Posterior vena cava (tissue), 2 donors: Measurements from ENCODE around the gene RREB1. TPM values are rescaled to one million over a fixed set of nuclear protein-coding genes. Genes with fewer than 3 reads are reported as not detected.
"Not testable (repeated sequence)": the region's sequence is repeated elsewhere in the genome, so short reads cannot be mapped to it uniquely, and the experiment has no call there.

Experiments
- DNase-seq: peaks from one replicate; pipeline ENCODE4 v3.0.0-alpha.2; 2020; ENCODE audit warnings: low spot score
- intact Hi-C, 2 donors: fragments of 100-400 bp; cut with DNase I; formaldehyde crosslinking; loops; one replicate each; pipeline versions ENCODE4 v1.14.1 to v1.14.2; 2022 to 2023
- total RNA-seq, 2 donors: library from RNA; stranded (reverse); fragmentation: NEBNext Ultra II Directional; extraction: Animal tissue kit (Norgen Biotek cat#: 25700); gene quantifications; one replicate each; pipeline ENCODE4 v1.2.1, GENCODE V29; 2021
- donor health status: DM: yes; HTN: yes; CAD: no.
- donor health status: DM: yes; HTN: yes; CAD: no.

Gene RREB1
- total RNA-seq, 2 donors from 2014 or later: 28.8 to 31.8 TPM

GRCh38 chr6:7262746-7263518 lies 155.2 kb downstream of the RREB1 start:
- DNase-seq: peak; percentile 56
- intact Hi-C loops: no loop called here

GRCh38 chr6:7263519-7263805 lies 155.7 kb downstream of the RREB1 start:
- intact Hi-C loops: not testable (repeated sequence)
- peak; percentile 49 for DNase-seq

- peak; percentile 62 for DNase-seq
- intact Hi-C loops: no loop called here
Measured at GRCh38 chr6:7264041-7264440, 156.3 kb downstream of the RREB1 start.

DNA sequence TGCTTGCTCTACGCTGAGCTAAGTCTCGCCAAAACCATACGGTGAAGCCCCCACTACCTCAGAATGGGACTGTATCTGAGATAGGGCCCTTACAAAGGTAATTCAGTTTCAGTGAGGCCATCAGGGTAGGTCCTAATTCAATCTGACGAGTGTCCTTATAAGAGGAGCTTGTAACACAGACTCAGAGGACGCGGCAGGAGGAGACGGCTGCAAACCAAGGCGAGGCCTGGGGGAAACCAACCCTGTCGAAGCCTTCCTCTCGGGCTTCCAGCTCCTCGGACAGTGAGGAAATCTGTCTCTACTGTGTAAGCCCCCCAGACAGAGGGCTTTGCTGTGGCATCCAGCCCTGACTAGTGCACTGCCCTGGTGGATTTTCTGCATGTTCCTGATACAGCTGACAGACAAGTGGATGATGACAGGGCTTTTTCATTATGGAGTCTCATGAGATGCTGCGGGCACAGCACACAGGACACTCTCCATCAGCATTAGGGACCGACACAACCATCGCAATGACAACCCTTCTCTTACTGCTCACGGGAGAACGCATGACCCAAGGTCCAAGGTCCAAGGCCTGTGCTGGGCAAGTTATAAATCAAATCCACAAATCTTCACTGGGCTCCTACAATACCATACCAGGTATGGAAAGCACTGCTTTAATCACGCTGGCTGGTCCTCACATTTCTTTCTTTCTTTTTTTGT lies 157.1 kb downstream of the RREB1 start:
- intact Hi-C loops: no loop called here
- DNase-seq: peak; percentile 28

GRCh38 chr6:7265385-7265726 lies 157.6 kb downstream of the RREB1 start:
- DNase-seq: peak; percentile 50
- intact Hi-C loops: not testable (repeated sequence)

- DNase-seq: no peak
- intact Hi-C loops: no loop called here
Measured at GRCh38 chr6:7267071-7267465, 159.3 kb downstream of the RREB1 start.

GRCh38 chr6:7267466-7268091 lies 159.8 kb downstream of the RREB1 start:
- peak; percentile 90 for DNase-seq
- intact Hi-C loops: no loop called here

GRCh38 chr6:7268362-7268761 lies 160.6 kb downstream of the RREB1 start:
- DNase-seq: no peak
- intact Hi-C loops: no loop called here

DNA sequence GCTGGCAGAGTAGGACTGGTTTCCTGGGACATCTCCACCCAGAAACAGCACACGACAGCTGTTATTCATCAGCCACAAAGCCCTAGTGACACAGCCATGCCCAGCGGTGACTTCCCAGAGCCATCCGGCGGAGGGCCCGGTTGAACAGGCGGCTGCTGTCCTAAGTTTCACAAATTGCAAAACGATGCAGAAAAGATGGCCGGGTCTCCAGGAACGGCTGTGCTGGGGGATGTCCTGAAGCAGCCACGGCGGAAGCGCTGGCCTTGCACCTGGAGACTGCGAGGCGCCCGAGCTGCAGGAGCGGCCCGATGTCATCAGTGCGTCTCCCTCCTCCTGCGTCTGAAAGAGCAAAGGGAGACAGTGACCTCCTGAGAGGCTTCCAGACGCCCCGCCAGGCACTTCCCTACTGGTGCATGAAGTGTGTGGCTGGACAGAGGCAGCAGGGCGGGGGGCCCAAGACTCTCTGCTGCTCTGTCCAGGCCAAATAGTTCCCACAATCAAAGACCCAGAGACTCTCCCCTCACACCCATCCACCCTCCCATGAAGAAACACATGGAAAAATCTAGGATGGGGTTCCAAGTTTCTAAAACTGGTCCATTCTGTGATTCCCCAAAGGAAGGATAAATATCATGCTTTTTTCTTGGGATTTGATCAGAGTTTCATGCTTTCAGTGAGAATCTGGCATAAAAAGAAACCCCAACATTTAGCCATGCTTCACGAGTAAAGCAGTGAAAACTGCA lies 161.2 kb downstream of the RREB1 start:
- no peak for DNase-seq
- intact Hi-C loops: no loop called here

- intact Hi-C loops: loop anchor here in 1 of 2 donors (10.0 kb wide), 1 partner anchor 345 kb away; no protein-coding TSS in a partner anchor
- no peak for DNase-seq
Measured at GRCh38 chr6:7269816-7270215, 162.1 kb downstream of the RREB1 start.

DNA sequence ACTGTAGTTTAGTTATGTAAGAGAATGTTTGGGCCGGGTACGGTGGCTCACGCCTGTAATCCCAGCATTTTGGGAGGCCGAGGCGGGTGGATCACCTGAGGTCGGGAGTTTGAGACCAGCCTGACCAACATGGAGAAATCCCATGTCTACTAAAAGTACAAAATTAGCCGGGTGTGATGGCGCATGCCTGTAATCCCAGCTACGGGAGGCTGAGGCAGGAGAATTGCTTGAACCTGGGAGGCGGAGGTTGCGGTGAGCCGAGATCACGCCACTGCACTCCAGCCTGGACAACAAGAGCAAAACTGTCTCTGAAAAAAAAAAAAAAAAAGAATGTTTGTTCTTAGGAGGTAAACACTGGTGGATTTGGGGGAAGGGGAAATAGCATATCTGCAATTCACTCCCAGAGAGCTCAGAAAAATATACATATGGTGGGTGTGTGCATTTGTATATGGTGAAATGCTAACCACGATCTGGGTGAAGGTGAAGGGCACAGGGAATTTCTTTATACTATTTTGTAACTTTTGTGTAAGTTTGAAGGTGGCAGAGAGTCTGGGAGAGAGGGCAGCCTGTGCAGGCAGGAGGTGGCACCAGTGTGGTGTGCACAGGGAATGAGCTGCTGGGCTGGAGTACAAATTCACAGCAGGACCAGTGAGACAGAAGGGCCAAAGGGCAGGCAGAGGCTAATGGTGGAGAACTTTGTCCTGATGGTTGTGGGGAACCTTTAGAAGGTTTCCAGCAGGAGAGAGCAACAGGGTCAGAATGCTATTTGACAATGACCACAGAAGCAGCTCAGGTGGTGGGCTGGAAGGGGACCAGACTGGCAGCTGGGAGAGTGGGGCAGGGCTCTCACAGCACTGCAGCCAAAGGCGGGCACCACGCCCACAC lies 162.8 kb downstream of the RREB1 start:
- DNase-seq: no peak
- intact Hi-C loops: loop anchor here in 1 of 2 donors (10.0 kb wide), 1 partner anchor 344 kb away; no protein-coding TSS in a partner anchor

DNA sequence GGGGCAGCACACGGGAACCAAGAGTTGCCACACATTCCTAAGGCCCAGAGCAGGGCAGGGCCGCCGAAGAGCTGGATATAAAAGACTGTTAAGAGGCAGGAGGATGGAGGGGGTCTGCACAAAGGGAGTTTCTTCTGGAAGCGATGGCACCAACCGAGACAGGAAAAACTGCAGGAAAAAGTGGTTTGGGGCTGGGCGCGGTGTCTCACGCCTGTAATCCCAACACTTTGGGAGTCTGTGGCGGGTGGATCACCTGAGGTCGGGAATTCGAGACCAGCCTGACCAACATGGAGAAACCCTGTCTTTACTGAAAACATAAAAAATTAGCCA lies 163.4 kb downstream of the RREB1 start:
- intact Hi-C loops: loop anchor here in 1 of 2 donors (10.0 kb wide), 1 partner anchor 344 kb away; no protein-coding TSS in a partner anchor
- no peak for DNase-seq

- intact Hi-C loops: loop anchor here in 1 of 2 donors (10.0 kb wide), 1 partner anchor 341 kb away; no protein-coding TSS in a partner anchor
- DNase-seq: no peak
Measured at GRCh38 chr6:7273709-7274108, 165.9 kb downstream of the RREB1 start.

- DNase-seq: not testable (repeated sequence)
- intact Hi-C loops: loop anchor here in 1 of 2 donors (10.0 kb wide), 1 partner anchor 340 kb away; no protein-coding TSS in a partner anchor
Measured at GRCh38 chr6:7274525-7274924, 166.8 kb downstream of the RREB1 start.

DNA sequence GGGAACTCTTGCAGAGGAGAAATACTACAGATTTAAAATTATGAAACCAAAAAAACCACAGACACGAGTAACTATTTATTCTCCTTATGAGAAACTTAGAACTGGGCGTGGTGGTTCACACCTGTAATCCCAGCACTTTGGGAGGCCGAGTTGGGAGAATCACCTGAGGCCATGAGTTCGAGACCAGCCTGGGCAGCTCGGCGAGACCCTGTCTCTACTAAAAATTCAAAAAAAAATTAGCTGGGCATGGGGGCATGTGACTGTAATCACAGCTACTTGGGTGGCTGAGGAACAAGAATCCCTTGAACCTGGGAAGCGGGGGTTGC lies 168.4 kb downstream of the RREB1 start:
- no peak for DNase-seq

GRCh38 chr6:7282097-7282906 lies 174.5 kb downstream of the RREB1 start:
- no peak for DNase-seq
- intact Hi-C loops: no loop called here

More for the DNA sequence above, 168.4 kb downstream of the RREB1 start:
- intact Hi-C loops: loop anchor here in 1 of 2 donors (10.0 kb wide), 1 partner anchor 339 kb away; no protein-coding TSS in a partner anchor

DNA sequence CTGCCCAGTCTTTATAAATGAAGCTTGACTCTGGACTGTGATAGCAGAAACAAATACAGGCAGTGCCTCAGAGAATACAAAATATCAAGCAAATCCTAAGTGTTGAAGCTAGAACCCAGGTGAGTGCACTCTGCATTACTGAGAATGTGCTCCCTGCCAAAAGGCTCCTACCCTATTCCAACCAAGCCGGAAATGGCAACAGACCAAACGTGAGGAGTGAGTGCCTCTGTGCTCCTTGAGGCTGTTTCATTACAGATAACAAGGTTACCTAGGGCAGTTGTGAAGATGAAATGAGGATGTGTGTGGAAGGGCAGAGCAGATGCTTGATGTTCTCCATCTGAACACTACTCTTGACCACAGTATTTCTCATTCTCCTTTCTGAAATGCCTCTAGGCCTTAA lies 175.9 kb downstream of the RREB1 start:
- no peak for DNase-seq
- intact Hi-C loops: no loop called here

- no peak for DNase-seq
- intact Hi-C loops: no loop called here
Measured at GRCh38 chr6:7285416-7285815, 177.7 kb downstream of the RREB1 start.
